ENCODE measurements around the gene PTPRM. TPM values are rescaled to one million over a fixed set of nuclear protein-coding genes. Genes with fewer than 3 reads are reported as not detected.

The PTPRM gene
- total RNA-seq, 4 donors from 2014 or later, result 170 to 198 (median 182) TPM

DNA sequence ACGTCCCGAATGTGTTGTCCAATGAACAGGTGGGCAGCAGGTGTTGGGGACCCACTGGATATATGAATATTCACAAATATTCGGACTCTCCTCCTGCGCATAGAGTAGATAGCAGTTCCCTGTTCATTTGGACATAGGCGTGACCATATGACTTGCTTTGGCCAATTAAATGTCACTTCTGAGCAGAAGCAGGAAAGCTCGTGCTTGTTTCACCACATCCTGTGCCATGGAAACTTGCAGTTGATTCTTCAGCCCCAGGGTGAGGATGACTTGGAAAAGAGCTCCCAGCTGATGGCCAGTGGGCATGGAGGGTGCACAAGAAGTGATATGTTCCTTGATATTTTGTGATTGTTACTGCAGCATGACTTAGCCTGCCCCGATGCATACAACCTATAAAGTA, 52.6 kb downstream of the PTPRM start:
- 87% methylated on average over 7 of the region's 7 CpGs for WGBS, 2 donors
- Histone ChIP-seq H3K9me3 (no peaks in the 10 kb centered on the region), H3K36me3 (no peaks in the 10 kb centered on the region), H3K27ac (peak overlapping the region in 2 of 3 donors; percentile 20 to 73), H3K4me3 (replicated peaks in 1 of 3) (no peak overlapping the region), H3K27me3 (no peaks in the 10 kb centered on the region), H3K4me1 (peaks cover 48 to 74% of the 10 kb centered on the region in 2 donors)
- TF ChIP-seq, protein P1, sequence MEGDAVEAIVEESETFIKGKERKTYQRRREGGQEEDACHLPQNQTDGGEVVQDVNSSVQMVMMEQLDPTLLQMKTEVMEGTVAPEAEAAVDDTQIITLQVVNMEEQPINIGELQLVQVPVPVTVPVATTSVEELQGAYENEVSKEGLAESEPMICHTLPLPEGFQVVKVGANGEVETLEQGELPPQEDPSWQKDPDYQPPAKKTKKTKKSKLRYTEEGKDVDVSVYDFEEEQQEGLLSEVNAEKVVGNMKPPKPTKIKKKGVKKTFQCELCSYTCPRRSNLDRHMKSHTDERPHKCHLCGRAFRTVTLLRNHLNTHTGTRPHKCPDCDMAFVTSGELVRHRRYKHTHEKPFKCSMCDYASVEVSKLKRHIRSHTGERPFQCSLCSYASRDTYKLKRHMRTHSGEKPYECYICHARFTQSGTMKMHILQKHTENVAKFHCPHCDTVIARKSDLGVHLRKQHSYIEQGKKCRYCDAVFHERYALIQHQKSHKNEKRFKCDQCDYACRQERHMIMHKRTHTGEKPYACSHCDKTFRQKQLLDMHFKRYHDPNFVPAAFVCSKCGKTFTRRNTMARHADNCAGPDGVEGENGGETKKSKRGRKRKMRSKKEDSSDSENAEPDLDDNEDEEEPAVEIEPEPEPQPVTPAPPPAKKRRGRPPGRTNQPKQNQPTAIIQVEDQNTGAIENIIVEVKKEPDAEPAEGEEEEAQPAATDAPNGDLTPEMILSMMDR (IDR thresholded peaks at IDR 0.05), result no peak
- TF ChIP-seq POLR2A (IDR thresholded peaks at IDR 0.05), result no peak
- intact Hi-C loops (cut with DNase I), result no loop called here
- no peak for DNase-seq

DNA sequence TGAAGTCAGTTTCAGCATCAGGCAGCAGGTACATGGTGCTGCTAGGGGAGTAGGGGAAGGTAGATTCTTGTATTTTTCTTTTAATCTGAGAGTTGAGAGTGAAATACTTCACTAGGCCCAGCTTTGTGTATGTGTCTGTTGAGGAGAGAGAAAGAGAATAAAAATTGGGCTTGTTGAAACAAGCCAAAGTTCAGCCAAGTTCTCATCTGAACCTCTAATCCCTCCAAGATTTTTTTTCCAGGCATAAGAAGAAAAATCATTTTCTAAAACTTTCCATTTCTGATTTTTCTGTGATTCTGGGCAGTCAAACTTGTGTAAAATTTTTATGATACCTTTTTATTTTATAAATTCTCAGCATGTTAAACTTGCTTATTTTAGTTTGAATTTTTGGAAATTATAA, 55.6 kb downstream of the PTPRM start:
- TF ChIP-seq, protein P1 (IDR thresholded peaks at IDR 0.05), result no peak
- no peak for TF ChIP-seq POLR2A (IDR thresholded peaks at IDR 0.05)
- H3K4me1 ChIP-seq, result peaks cover 34 to 75% of the 10 kb centered on the region in 2 donors

DNA sequence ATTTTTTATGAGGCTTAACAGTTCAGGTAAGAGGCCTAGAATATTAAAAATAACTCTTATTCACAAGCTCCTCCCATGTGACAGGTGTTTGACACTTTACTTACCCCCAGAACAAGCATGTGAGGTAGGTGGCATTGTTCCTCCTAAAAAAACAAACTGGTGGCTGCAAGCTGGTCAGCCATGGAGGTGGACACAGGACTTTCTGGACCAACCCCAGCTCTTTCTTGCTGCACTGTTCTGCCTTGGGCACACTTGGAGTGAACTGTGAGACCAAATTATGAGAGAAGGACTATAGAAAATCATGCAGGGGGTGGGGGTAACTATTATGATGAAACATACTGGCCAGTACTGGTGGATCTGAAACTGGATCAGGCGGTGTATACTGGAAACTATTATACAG, 56.6 kb downstream of the PTPRM start:
- Histone ChIP-seq H3K27me3 (no peaks in the 10 kb centered on the region), H3K4me1 (peaks cover 29 to 69% of the 10 kb centered on the region in 2 donors), H3K27ac (no peak overlapping the region), H3K9me3 (no peaks in the 10 kb centered on the region), H3K36me3 (no peaks in the 10 kb centered on the region), H3K4me3 (replicated peaks in 1 of 3) (no peak overlapping the region)
- 90 to 95% methylated on average over 1 of the region's 1 CpG for WGBS, 2 donors
- DNase-seq, result peak; percentile 52 to 55
- intact Hi-C loops (cut with DNase I), result no loop called here
- TF ChIP-seq, protein P1 (IDR thresholded peaks at IDR 0.05), result no peak
- no peak for TF ChIP-seq POLR2A (IDR thresholded peaks at IDR 0.05)

More for the DNA sequence above, 55.6 kb downstream of the PTPRM start:
- no peak for DNase-seq
- no peak overlapping the region for H3K27ac ChIP-seq
- H3K36me3 ChIP-seq, result no peaks in the 10 kb centered on the region
- no peaks in the 10 kb centered on the region for H3K27me3 ChIP-seq
- intact Hi-C loops (cut with DNase I), result no loop called here
- no peak overlapping the region for H3K4me3 ChIP-seq (replicated peaks in 1 of 3)
- H3K9me3 ChIP-seq, result no peaks in the 10 kb centered on the region

DNA sequence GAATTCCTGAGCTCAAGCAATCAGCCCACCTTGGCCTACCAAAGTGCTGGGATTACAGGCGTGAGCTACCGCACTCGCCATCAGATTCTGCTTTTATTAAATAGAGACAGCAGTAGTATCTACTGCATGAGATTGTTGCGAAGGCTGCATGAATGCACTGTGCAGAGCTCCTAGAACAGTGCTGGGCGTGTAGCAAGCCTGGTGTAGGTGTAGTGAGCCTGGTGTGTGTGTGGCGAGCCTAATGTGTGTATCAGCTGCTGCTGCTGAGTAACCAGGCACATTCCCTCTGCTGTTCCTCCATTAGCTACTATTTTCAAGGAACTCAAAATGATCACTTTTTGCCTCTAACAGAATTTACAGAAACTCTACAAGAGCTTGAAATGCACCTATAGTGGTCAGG, 57.6 kb downstream of the PTPRM start:
- peaks cover 22 to 58% of the 10 kb centered on the region in 2 donors for H3K4me1 ChIP-seq
- intact Hi-C loops (cut with DNase I), result no loop called here
- H3K36me3 ChIP-seq, result no peaks in the 10 kb centered on the region
- no peak overlapping the region for H3K27ac ChIP-seq
- no peak for TF ChIP-seq POLR2A (IDR thresholded peaks at IDR 0.05)
- TF ChIP-seq, protein P1 (IDR thresholded peaks at IDR 0.05), result no peak
- 99 to 100% methylated on average over 6 of the region's 6 CpGs for WGBS, 2 donors
- no peak for DNase-seq
- H3K4me3 ChIP-seq (replicated peaks in 1 of 3), result no peak overlapping the region
- H3K9me3 ChIP-seq, result no peaks in the 10 kb centered on the region
- no peaks in the 10 kb centered on the region for H3K27me3 ChIP-seq

DNA sequence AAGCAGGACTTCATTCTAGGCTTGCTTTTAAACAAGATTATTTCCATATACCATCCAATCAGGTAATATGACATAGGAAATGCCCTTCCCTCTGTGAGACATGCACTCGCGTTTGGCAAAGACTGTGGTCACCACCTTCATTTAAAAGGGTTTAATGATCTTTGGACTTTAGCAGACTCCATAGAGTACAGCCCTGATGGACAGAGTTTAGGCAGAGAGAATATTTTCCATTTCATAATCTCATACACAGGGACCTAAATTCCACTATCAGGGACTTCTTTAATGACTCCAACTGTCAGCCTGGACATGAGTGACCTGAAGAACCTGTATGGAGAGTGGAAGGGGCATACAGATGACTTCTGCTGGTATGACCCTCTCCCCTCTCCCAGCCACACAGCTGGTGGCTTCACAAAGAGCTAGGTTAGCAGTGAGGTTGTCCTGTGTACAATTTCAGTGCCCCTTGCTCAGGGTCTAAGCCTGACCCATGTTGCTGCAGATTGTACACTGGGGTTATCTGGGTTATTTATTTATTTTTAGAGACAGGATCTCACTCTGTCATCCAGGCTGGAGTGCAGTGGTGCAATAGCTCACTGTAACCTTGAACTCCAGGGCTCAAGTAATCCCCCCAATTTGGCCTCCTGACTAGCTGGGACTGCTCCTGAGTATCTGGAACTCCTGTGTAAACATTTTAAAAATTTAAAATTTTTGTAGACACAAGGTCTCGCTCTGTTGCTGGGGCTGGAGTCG, 59.2 kb downstream of the PTPRM start:
- Histone ChIP-seq H3K9me3 (no peaks in the 10 kb centered on the region), H3K36me3 (no peaks in the 10 kb centered on the region), H3K4me3 (replicated peaks in 1 of 3) (no peak overlapping the region), H3K27me3 (no peaks in the 10 kb centered on the region), H3K27ac (no peak overlapping the region), H3K4me1 (peaks cover 16 to 60% of the 10 kb centered on the region in 2 donors)
- 79 to 81% methylated on average over 4 of the region's 4 CpGs for WGBS, 2 donors
- intact Hi-C loops (cut with DNase I), result no loop called here
- no peak for DNase-seq
- TF ChIP-seq POLR2A (IDR thresholded peaks at IDR 0.05), result no peak
- TF ChIP-seq, protein P1 (IDR thresholded peaks at IDR 0.05), result no peak
